ENCODE measurements around the gene STUM.
"Not testable (repeated sequence)": the region's sequence is repeated elsewhere in the genome, so short reads cannot be mapped to it uniquely, and the experiment has no call there.

Gene STUM, protein sequence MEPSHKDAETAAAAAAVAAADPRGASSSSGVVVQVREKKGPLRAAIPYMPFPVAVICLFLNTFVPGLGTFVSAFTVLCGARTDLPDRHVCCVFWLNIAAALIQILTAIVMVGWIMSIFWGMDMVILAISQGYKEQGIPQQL

DNA sequence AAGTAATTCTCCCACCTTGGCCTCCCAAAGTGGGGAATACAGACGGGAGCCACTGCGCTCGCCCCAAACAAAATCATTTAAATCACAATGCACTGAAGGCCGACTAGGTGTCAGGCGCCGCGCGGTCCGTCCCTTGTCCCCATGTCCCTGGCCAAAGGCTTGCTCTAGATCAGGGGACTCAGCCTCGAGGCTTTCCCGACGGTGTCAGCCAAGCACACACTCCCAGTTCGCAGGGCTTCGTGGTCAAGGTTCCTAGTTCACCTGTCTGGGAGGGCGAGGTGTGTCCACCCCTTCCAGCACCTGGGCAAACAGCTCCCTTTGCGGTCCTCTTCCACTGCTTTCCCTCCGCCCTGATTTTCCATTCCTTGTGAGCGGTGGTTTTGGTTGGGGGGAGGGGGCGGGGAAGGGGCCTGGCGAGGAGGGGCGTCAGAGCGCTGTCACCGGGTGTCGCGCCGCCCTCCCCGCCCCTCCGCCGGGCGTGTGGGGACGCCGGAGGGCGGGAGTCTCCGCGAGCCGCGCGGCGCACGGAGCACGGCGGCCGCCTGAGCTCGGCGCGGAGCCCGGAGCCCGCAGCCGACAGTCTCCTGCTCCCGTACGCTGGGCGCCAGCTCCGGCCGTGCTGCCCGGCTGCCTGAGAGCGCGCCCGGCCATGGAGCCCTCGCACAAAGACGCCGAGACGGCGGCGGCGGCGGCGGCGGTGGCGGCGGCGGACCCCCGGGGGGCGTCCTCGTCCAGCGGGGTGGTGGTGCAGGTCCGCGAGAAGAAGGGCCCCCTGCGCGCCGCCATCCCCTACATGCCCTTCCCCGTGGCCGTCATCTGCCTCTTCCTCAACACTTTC, at the start of gene STUM:
Gene STUM, plus strand, starts transcription at position 509 of the 838 bp plus-strand sequence. Its CDS starts 141 bp downstream, at position 650.
- DNase-seq (ENCODE audit: low spot score) = peak; percentile 40

DNA sequence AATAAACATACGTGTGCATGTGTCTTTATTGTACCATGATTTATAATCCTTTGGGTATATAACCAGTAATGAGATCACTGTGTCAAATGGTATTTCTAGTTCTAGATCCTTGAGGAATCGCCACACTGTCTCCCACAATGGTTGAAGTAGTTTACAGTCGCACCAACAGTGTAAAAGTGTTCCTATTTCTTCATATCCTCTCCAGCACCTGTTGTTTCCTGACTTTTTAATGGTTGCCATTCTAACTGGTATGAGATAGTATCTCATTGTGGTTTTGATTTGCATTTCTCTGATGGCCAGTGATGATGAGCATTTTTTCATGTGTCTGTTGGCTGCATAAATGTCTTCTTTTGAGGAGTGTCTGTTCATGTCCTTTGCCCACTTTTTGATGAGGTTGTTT, 48.9 kb upstream of the STUM start:
- DNase-seq (ENCODE audit: low spot score) = not testable (repeated sequence)

DNA sequence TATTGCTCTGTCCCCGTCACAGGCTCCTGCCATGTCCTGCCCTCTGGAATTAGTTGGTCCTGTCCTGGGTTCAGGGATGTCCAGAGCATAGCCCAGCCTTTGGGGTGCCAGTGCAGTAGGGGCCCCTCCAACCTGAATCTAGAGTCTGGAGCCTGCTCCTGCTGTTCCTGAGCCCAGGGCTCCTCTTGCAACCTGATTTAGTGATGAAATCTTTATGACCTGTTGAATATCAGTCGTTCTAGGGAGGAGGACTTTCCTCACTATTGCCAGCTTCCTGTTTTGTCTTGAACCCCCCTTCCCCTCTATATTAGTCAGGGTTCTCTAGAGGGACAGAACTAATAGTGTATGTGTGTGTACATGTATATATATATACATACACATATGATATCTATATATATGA, 42.5 kb upstream of the STUM start:
- no peak for DNase-seq (ENCODE audit: low spot score)

DNA sequence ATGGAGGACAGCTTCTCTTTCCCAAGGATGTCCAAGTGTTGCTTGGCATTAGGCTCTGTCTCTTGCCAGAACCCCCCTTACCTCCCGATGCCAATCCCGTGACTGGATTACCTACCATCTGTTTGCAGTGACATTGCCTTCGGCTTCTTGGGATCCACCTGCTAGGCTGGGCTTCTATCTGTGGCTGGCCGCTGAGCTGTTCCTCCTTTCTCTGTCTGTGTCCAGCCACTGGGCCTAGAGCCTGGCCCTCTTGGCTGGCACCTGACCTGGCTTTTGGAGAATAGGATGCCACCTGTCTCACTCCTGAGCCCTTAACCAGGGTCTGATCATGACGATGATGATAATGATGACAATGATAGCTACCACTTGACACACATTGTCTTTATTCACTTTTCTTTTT, 41.6 kb upstream of the STUM start:
- DNase-seq (ENCODE audit: low spot score) = no peak

DNA sequence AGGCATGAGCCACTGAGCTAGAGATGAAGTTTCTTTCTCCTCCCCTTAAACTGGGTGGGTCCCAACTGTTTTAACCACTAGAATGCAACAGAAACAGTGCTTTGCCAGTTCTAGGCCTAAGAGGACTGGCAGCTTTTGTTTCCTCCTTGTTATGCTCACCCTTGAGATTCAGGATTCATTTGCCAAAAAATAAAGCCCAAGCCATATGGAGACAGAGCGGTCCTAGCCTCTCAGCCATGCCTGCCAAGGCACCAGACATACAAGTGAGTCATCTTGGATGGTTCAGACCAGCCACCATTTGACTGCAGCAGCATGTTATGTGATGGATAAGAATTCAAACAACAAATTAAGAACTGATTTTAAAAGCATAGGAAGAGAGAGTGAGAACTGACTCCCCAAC, 38.1 kb upstream of the STUM start:
- DNase-seq (ENCODE audit: low spot score) = peak; percentile 31

DNA sequence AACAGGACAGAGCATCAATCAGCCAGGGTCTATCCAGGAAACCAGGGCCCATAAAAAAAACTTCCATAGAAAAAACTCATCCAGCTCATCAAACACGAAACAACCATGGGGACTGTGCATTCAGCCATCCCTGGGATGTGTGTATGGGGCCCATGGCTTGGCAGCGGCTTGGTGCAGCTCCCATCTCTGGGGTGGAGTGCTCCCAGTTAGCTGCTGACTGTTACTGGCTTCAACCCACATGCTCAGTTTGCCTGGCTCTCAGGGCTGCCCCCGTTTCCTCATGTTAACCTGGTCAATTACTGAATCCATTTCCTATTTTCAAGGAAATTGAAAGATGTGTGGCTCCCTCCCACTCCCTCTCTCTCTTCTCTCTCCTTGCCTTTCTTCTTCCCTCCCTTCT, 37.3 kb upstream of the STUM start:
- no peak for DNase-seq (ENCODE audit: low spot score)

DNA sequence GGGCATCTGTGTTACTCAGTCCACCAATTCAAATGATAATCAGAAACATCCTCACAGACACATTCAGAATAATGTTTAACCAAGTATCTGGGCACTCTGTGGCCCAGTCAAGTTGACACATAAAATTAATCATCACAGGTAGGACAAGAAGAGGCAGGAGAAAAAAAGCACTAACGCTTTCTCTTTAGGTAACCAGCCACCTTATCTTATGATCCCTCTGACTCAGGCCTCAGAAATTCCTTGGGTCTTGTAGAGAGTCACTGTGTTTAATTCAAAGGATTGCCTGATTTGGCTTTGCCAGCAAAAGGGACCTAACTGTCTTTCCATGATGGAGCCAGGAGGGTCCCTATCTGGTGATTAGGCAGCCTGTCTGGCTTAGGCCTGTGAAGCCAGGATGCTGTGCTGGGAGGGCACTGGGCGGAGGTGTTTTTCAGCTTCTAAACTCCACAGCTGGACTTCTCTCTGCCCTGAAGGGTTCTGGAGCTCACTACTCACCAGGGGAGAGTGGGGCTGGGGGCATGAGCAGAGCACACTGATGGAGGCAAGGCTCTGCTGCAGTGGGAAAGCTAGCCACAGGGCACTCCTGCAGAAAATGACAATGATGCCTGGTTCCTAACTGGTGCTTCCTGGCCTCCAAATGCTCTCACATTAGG, 36.4 kb upstream of the STUM start:
- DNase-seq (ENCODE audit: low spot score) = no peak

DNA sequence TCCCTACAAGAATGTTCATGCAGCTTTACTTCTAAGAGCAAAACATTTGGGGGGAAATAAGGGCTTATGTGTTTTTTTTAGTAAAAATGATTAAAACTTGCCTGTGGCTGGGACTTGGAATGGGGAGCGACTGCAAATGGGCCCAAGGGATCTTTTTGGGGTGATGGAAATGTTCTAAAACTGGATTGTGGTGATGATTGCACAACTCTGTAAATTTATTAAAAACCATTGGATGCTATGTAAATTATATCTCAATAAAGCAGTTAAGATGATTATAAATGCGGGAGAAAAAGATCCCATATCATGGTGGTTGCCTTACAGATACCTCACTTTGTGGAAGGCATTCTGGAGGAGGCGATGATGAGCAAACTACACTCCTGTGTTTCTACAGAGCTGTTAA, 30.2 kb upstream of the STUM start:
- DNase-seq (ENCODE audit: low spot score) = no peak

DNA sequence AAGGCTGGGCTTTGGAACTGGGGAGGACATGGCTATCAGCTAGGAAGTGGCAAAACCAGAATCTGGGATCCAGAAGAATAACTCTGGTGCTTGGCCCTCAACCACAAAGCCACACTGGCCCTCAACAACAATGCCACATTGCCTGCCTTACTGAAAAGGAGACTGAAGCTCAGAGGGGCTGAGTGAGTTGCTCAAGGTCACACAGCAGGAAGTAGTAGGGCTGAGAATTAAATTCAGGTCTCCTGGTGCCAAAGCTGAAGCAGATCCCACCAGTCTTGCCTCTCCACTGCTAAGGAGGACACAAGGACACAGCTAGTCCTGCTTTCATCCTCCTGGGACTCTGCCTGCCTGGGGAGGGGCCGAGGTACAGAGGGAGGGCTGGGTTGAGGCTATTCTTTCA, 29.4 kb upstream of the STUM start:
- no peak for DNase-seq (ENCODE audit: low spot score)

DNA sequence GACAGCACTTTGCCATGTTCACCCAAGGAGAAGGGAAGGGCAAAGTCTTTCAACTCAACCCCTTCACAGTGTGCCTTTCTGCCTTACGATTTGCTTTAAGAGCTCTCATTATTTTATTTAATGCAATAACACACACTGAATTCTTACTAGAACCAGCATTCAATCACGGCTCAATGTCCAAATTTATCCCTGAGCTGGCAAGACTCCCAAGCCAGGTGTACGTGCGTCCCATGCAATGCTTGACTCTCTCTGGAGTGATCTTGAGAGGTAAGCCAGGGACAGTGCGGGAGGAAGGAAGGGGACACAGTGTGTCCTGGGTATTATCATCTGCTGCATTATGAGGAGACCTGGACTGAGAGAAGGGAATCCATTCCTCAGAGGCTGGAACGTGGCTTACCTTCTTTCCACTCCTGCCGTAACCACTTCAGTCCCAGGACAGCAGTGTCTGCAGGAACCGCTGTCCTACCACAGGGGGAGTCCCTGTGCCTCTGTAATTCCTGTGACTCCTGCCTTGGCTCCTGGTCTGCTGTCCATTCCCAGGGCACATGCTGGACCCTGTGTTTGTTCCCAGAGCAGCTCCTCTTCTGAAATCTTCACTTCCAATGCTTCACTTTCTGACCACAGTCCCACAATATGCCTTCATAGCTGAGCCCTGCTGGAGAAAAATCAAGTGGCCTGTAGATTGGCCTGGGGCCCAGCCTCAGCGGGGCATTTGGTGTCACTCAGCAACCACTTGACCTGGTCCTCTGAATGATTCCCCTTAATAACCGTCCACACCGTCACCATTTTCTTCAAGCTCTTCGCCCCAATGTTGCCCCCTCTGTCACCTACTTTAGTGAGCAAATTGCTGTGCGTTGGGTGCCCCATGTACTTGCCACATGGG, 28.6 kb upstream of the STUM start:
- no peak for DNase-seq (ENCODE audit: low spot score)

DNA sequence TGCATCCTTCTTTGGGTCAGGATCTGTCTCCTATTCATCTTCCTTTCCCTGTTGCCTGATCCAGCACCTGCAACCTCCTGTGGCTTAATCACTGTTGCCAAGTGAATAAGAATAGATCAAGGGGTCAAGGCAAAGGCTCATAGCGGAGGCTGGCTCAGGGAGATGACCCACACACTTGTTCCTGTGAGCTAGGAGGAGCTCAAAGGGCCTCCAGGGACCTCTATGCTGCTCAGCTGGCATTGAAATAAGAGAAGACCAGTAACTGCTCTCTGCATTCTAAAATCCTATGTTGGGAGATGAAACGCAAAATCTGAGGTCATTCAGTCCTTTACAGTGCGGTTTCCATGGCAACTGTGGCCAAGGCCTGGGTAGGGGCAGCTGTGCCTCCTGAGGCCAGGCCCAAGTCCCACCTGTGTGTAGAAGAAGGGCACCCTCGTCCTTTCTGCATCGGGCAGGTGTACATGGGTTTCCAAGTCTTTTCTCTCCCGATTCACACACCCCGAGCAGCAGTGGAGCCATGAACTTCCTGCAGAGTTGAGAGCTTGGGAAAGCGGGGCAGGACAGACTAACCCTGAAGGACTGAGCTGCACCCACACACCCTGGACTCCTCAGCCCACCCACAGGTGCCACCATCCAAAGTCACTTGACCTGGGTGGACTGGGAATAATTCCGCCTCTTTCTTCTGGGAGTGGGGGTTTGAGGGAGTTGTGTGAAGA, 27.8 kb upstream of the STUM start:
- no peak for DNase-seq (ENCODE audit: low spot score)

DNA sequence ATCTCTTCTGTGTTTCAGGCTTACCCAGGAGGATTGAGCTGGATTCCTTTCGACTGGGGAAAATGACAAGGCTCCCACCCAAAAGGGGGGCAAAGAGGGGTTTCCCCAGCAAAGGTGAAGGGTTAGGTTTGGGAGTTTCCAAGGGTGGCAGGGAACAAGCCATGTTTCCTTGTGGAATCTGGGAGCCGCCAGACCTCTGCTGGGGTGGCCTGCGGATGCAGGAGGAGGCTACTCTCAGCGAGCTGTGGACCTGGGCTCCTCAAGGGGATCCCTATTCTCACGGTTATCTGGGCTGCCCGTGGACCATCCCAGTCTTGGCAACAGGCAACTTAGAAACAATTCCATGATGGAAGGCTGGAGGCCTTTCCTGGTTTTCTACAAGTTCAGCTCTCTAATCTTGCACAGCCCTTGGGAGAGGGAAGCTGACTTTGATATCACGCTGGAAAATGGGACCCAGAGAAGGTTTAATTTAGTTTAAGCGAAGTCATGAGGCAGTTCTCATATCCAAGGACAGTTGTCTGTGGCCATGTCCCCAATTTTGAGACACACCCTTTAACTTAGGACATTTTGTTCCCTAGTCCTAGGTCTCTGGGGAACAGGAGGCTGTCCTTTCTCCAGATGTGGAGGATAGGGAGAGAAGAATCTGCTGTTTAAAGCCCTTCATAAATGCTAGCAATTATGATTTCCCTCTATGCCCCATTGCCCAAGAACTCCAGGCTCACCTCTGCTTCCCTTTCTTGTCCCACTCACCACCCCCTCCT, 24.7 kb upstream of the STUM start:
- no peak for DNase-seq (ENCODE audit: low spot score)

DNA sequence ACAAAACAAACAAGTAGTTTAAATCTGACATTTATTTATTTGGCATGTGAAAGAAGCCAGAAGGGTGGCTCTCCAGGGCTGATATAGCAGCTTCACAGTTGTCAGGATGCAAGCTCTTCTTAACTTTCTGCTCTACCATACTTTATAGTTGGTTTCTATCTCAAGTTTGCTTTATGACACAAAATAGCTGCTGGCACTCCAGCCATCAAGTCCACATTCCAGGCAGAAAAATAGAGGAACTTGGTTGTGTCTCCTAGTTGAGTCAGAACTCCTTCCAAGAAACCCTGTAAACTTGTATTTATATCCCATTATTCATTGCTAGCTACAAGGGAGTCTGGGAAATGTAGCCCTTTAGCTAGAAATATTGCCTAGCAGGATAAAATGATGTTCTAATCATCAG, 24.0 kb upstream of the STUM start:
- DNase-seq (ENCODE audit: low spot score) = no peak

DNA sequence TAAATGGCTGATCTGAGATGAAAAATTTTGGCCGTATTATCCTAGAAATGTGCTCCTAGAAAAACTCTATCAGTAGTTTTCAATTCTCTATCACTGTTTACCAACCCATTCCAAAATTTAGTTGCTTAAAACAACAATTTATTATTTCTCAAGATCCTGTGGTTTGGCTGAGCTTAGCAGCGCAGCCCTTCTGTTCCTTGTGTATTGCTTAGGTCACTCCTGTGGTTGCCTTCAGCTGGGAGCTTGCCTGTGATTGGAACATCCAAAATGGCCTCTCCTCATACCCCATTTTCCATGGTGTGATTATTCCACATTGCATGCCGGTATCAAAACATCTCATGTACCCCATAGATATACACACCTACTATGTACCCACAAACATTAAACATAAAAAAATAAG, 22.8 kb upstream of the STUM start:
- no peak for DNase-seq (ENCODE audit: low spot score)

DNA sequence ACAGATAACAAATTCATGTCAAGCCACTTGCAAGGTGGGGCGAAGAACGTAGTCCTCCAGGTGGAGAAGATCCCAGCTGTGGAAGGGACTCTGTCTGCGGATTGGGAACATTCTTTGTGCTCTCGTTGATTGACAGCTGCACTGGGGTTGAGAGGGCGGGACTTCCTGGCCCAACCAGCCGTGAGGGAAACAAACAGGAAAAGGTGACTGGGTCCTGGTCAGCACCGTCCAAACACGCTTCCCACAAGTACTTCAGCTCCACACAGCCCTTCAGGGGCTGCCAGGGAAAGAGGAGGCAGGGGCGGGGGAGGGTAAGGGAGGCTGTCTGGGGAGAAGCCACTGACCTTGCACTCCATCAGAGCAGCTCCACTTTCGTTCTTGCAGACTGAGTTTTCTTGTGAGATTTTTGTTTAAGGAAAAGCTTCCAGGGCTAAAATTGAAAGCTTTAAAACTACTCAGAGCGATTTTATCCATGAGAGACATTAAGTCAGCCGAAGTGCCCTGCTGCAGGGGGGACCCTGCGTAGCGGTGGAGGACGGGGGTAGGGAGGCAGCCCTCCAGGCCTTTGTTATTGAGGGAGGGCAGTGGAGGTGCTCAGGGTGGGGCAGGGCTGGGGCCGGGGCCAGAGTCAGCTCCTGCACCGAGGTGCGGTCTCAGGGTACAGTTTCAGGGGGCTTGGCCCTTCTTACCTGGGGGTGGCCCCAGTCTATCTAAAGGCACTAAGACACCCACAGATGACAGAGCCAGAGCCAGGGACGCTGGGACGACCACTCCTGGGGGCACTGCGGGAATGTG, 21.6 kb upstream of the STUM start:
- no peak for DNase-seq (ENCODE audit: low spot score)

DNA sequence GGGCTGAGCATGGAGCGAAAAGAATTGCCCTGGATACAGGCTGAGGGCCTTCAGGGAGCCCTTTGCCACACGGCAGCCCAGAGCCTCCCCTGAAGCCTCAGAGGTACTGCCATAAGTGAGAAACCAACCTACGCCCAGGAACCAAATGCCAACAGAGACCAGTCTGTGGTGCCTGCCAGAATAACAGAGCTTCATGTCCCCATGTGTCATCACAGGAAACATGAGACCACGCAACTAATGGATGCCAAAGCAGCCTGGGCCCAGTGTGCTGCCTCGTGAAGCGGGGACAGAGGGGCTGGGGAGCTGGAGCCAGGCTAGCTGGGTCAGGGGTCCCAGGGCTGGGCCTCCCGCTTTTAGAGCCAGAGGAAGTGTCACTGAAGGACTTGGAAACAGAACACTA, 18.7 kb upstream of the STUM start:
- DNase-seq (ENCODE audit: low spot score) = peak; percentile 29

DNA sequence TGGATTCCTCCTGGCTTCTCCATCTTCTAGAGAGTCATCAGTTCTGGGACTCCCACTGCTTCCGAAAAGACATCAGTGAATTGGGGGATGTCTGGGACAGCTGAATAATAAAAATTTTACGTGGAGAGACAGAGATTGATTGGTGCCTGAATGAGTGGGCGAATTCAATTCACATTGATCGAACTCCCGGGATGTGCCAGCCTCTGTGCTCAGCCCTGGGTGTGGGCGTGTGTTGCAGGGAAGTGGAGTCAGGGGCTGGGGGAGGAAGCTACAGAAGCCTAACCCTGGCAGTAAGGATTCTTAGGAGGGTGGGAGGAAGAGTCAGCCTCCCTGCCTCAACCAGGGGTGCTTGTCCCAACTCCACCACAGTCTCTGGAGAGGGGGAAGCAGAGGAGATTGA, 18.0 kb upstream of the STUM start:
- DNase-seq (ENCODE audit: low spot score) = no peak

DNA sequence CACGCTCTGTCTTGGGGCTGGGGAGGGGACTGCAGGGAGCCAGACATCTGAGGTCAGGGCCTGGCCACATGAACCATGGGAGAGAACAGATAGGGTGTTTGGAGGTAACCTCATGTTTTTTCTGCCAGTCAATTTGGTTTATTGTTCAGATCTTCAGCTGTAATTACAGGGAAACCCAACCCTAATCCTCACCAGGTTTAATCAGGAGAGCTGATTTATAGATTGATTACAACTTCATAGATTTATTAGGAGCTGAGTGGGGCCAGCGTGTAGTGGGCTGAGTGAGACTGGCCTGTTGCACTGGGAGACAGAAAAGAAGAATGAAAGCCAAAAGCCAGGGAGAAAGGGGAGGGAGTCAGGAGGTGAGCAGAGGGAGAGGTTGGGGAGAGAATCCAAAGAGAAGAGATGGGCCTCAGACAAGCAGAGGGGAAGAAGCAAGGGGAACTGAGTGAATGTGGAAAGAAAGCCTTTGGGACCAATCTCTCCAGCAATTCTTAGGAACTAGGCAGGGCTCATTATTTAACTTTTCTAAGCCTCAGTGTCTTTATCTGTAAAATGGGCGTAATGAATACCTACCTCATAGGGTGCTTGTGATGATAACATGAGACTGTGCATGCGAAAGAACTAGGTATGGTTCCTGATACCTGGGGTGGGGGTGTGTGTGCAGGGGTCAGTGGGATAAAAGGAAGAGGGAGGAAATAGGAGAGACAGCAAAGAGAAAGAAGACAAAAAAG, 17.0 kb upstream of the STUM start:
- no peak for DNase-seq (ENCODE audit: low spot score)

DNA sequence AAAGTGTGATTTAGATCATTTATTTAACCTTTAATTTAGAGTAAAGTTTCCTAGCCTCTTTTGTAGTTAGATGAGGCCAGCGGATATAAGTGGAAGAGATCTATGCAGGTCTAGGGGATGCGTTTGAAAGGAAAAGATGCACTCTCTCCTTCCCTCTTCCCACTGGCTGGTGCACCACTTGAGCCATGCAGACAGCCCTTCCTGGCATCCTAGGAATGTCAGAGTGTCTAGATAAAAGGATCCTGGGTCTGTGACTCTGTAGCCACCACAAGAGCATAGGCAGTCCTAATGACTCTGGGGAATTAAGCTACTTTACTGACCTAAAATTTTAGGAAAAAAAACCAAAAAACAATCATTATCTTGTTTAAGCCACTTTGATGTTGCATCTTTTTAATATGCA, 16.0 kb upstream of the STUM start:
- DNase-seq (ENCODE audit: low spot score) = no peak

Measured in Ammon's horn (tissue), 1 donor.